ENCODE results near the gene AMPD3.

AMPD3 gene

DNA sequence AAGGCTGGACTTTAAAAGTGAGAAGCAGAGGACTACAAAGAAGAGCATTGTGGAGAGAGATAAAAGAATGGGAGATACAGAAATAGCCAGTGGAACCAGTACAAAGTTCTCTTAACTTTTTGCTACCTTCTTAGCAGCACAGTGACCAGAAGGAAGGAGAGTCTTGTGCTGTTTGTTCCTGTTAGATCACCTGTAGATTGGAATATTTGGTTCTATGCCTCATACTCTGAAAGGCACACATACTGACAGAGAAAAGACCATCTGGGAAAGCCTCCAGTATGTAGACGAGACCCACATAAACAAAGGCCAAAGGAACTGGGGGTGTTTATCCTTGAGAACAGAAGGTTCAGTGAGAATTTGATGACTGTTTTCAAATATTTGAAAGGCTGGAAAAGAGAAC is 67.2 kb downstream of the AMPD3 start:
- H3K9me3 Mint-ChIP-seq, result no peaks in the 10 kb centered on the region
- no peak overlapping the region for H3K4me3 Mint-ChIP-seq
- peaks cover 5% of the 10 kb centered on the region for H3K4me1 Mint-ChIP-seq (ENCODE audit: low read depth)
- intact Hi-C loops (cut with micrococcal nuclease), result no loop called here
- H3K27me3 Mint-ChIP-seq, result no peaks in the 10 kb centered on the region
- H3K36me3 Mint-ChIP-seq (ENCODE audit: low read depth), result peaks cover 63% of the 10 kb centered on the region
- H3K27ac Mint-ChIP-seq, result no peak overlapping the region

DNA sequence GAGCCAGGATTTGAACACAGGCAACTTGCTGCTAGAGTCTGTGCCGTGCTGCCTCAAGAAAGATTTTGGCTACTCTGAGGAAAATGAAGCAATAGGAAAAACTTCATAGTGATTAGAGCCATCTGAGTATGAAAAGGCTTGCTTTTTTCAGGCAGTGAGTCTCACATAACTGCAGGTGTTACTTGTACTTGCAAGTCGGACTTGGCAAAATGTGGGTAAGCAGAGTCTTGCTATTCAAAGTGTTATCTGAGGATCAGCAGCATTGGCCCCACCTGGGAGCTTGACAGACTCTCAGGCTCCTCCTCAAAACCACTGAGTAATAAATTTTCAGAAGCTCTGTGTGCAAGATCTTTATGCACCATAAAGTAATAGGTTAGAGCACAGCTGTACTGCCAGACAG is 67.9 kb downstream of the AMPD3 start:
- H3K27me3 Mint-ChIP-seq, result no peaks in the 10 kb centered on the region
- H3K36me3 Mint-ChIP-seq (ENCODE audit: low read depth), result peaks cover 63% of the 10 kb centered on the region
- no peak overlapping the region for H3K4me3 Mint-ChIP-seq
- H3K9me3 Mint-ChIP-seq, result no peaks in the 10 kb centered on the region
- H3K27ac Mint-ChIP-seq, result no peak overlapping the region
- intact Hi-C loops (cut with micrococcal nuclease), result no loop called here
- H3K4me1 Mint-ChIP-seq (ENCODE audit: low read depth), result peaks cover 9% of the 10 kb centered on the region

DNA sequence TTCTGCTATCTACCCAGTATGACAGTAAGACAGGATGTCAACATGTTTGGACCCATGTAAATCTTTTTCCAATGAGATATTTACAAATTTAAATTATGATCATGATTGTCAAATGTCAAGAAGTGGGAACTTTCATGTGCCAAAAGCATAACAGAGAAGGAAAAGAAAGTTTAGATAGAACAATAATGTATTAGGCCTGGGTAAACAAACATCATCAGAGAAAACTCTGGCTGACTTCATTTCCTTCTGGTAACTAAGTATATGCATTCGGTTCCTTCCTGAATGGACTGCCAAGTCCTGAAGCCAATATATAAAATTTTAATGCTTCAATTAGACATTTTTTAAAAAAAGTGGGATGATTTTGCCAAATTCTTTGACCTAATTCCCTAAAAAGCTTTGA is 69.4 kb downstream of the AMPD3 start:
- no peaks in the 10 kb centered on the region for H3K9me3 Mint-ChIP-seq
- peaks cover 73% of the 10 kb centered on the region for H3K36me3 Mint-ChIP-seq (ENCODE audit: low read depth)
- intact Hi-C loops (cut with micrococcal nuclease), result no loop called here

DNA sequence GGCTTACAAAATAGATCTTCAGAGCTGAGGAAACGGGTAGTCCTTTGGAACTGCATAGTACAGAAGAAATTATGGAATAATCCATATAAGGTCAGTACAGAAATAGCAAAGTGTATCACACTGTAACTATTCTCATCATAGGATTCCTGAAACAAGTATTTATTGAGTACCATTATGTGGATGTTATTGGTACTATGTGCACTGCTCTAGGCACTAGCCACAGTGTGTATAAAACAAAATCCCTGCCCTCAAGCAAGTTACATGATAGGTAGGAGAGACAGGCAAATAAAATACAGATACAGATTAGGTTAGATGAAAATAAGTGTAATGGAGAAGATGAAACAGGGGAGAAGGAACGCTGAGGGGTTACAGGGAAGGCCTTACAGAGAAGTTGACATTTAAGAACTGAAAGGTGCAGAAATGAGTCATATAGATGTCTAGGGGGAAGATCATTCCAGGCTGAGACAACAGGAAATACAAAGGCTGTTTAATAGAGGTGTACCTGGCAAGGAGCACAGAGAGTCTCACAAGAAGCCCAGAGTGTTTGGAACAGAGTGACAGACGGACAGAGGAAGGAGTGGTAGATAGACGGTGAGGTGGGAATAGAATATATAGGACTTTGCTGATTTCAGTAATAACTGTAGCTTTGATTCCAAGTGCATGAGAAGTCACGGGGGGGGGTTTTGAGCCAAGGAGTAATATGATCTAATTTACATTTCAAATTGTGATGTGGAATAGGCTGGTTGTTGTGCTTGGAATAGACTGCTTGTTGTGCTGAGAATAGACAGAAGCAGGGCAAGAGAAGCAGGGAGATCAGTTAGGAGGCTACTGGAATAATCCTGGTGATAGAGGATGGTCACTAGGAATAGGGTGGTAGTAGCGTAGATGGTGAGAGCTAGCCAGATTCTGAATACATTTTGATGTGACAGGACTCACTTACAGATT is 72.2 kb downstream of the AMPD3 start:
- Mint-ChIP-seq H3K27ac (no peak overlapping the region), H3K4me1 (ENCODE audit: low read depth) (peaks cover 9% of the 10 kb centered on the region), H3K9me3 (no peaks in the 10 kb centered on the region), H3K36me3 (ENCODE audit: low read depth) (peaks cover 74% of the 10 kb centered on the region), H3K27me3 (no peaks in the 10 kb centered on the region), H3K4me3 (no peak overlapping the region)
- intact Hi-C loops (cut with micrococcal nuclease), result no loop called here

More for the DNA sequence above, 69.4 kb downstream of the AMPD3 start:
- no peak overlapping the region for H3K27ac Mint-ChIP-seq
- no peak overlapping the region for H3K4me3 Mint-ChIP-seq
- peaks cover 9% of the 10 kb centered on the region for H3K4me1 Mint-ChIP-seq (ENCODE audit: low read depth)
- no peaks in the 10 kb centered on the region for H3K27me3 Mint-ChIP-seq

DNA sequence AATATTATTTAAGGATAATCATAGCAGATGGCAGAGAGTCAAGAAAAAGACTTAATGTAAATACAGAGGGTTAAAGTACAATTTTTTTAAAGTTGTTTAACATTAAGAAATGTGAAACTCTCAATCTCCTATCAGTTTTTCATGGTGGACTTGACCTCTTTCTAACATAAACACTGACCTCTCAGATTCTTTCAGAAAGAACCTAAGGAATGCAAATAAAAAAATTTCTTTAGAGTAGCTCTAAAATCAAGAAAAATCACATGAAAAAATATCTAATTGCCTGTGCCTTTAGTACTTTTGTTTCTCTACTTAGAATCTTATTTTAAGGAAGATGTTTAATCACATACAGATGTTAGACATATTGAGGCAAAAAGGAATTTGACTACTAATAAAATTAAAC is 73.1 kb downstream of the AMPD3 start:
- Mint-ChIP-seq H3K4me3 (no peak overlapping the region), H3K9me3 (no peaks in the 10 kb centered on the region), H3K4me1 (ENCODE audit: low read depth) (peaks cover 9% of the 10 kb centered on the region), H3K27me3 (no peaks in the 10 kb centered on the region), H3K27ac (no peak overlapping the region), H3K36me3 (ENCODE audit: low read depth) (peaks cover 80% of the 10 kb centered on the region)
- intact Hi-C loops (cut with micrococcal nuclease), result no loop called here

DNA sequence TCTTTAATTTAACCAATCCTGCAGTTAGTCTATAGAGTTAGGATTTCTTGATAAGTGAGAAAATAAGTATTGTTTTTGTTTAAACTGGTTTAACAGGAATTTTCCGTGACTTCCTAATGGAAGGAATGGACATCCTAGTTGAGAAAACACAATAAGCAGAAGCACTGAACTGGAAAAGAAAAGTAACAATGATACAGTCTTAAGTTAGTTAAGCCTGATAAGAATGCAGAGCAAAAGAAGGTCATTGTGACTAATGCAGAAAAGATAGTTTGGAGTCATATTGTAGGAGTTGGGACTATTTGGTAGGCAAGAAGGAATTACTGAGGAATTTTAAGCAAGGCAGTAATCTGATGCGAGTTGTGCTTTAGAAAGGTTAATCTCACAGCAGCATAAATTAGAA is 74.2 kb downstream of the AMPD3 start:
- Mint-ChIP-seq H3K27ac (no peak overlapping the region), H3K4me1 (ENCODE audit: low read depth) (peaks cover 9% of the 10 kb centered on the region), H3K36me3 (ENCODE audit: low read depth) (peaks cover 77% of the 10 kb centered on the region), H3K4me3 (no peak overlapping the region), H3K9me3 (no peaks in the 10 kb centered on the region), H3K27me3 (no peaks in the 10 kb centered on the region)
- intact Hi-C loops (cut with micrococcal nuclease), result no loop called here

DNA sequence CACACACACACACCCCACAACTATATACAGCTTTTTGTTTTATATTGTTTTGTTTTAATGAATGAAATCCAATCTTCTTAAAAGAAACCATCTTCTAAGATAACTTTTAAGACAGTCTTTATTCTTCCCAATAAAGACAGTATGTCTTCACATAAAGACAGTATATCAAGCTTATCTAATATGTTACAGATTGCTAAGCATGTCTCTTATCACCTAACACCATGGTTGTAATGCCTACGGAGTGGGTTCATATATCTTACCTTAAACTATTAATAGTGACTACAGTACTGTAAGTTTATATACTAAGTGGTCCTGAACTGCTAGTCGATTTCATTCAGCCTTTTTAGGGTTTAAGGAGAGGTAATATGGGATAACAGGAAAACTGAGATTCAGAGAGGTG is 77.5 kb downstream of the AMPD3 start:
- no peak overlapping the region for H3K27ac Mint-ChIP-seq
- intact Hi-C loops (cut with micrococcal nuclease), result no loop called here
- peaks cover 45% of the 10 kb centered on the region for H3K36me3 Mint-ChIP-seq (ENCODE audit: low read depth)
- H3K4me3 Mint-ChIP-seq, result no peak overlapping the region
- H3K4me1 Mint-ChIP-seq (ENCODE audit: low read depth), result peaks cover 8% of the 10 kb centered on the region
- H3K9me3 Mint-ChIP-seq, result no peaks in the 10 kb centered on the region
- H3K27me3 Mint-ChIP-seq, result no peaks in the 10 kb centered on the region

DNA sequence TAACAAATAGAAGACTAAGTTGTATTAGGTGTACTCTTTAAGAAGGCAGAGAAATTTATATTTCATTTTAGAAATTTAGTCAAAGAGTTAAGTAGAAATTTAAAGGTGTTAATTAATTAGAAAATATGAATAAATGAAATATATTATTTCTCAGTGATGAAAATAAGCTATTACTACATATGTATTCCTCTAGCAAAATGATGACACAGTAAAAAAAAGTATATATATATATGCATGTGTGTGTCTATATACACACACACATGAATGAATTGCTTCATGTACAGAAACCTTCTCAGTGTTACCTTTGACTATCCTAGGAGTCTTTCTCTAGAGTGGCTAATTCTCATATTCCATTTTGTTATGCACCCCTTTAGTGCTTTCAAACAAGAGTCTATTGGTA is 78.3 kb downstream of the AMPD3 start:
- Mint-ChIP-seq H3K36me3 (ENCODE audit: low read depth) (peaks cover 43% of the 10 kb centered on the region), H3K4me1 (ENCODE audit: low read depth) (peaks cover 6% of the 10 kb centered on the region), H3K27me3 (no peaks in the 10 kb centered on the region), H3K9me3 (no peaks in the 10 kb centered on the region), H3K4me3 (no peak overlapping the region), H3K27ac (no peak overlapping the region)
- intact Hi-C loops (cut with micrococcal nuclease), result no loop called here

DNA sequence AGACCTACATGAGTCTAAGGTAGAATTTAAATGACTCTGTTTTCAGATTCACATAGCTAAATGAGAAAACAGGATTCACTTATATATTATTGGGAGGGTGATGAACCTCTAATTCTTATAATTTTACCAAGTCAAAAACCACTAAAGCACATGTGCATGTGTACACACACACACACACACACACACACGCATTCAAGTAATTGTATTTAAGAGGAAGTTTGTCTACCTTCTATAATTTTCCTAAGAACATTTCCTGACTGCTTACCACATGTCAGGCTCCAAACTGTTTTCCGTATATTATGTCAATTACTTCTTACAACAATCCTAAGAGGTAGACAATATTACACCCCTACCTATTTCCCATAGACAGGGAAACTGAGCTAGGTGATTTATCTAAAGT is 79.3 kb downstream of the AMPD3 start:
- peaks cover 35% of the 10 kb centered on the region for H3K36me3 Mint-ChIP-seq (ENCODE audit: low read depth)
- peaks cover 6% of the 10 kb centered on the region for H3K4me1 Mint-ChIP-seq (ENCODE audit: low read depth)
- no peaks in the 10 kb centered on the region for H3K27me3 Mint-ChIP-seq
- no peak overlapping the region for H3K27ac Mint-ChIP-seq
- H3K4me3 Mint-ChIP-seq, result no peak overlapping the region
- intact Hi-C loops (cut with micrococcal nuclease), result no loop called here
- H3K9me3 Mint-ChIP-seq, result no peaks in the 10 kb centered on the region

DNA sequence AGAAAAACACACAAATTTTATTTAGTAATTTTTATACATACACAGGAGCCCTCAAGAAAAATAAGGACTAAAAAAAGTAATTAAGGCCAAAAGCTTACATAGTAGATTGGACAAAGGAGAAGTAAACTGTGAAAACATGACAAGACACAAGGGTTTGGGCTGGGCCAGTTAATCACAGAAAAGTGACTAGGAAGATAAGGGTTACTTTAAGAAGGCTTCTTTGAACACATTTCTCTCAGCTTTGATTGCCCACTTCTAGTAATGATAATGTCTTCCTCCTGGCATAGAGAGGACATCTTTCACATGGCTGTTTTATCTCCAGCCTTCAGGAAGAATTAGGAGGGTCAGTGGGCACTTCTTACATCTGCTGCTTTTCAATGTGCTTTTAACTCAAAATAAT is 82.5 kb downstream of the AMPD3 start:
- H3K4me3 Mint-ChIP-seq, result no peak overlapping the region
- H3K9me3 Mint-ChIP-seq, result no peaks in the 10 kb centered on the region
- intact Hi-C loops (cut with micrococcal nuclease), result no loop called here
- H3K27me3 Mint-ChIP-seq, result no peaks in the 10 kb centered on the region
- H3K4me1 Mint-ChIP-seq (ENCODE audit: low read depth), result peaks cover 14% of the 10 kb centered on the region
- H3K27ac Mint-ChIP-seq, result no peak overlapping the region
- H3K36me3 Mint-ChIP-seq (ENCODE audit: low read depth), result peaks cover 11% of the 10 kb centered on the region

DNA sequence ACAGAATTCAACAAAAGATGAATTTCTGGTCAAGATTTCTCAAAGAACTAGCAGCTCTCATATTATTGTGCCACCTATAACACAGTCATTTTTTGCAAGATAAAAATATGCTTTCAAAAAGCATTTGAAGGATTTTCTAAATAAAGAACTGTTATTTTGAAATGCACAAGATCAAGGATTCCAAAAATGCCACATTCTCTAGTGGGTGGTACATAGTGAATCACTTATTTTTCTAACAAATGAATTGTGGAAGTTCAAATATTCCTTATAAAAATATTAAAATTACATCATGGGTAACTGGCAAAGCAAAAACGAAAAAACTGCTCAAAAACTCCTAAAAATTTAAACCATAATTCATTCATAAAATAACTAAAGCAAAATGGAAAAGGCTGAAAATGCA is 83.9 kb downstream of the AMPD3 start:
- Mint-ChIP-seq H3K4me3 (no peak overlapping the region), H3K27me3 (no peaks in the 10 kb centered on the region), H3K4me1 (ENCODE audit: low read depth) (peaks cover 14% of the 10 kb centered on the region), H3K27ac (no peak overlapping the region), H3K9me3 (peaks cover 1% of the 10 kb centered on the region), H3K36me3 (ENCODE audit: low read depth) (peaks cover 2% of the 10 kb centered on the region)
- intact Hi-C loops (cut with micrococcal nuclease), result no loop called here

DNA sequence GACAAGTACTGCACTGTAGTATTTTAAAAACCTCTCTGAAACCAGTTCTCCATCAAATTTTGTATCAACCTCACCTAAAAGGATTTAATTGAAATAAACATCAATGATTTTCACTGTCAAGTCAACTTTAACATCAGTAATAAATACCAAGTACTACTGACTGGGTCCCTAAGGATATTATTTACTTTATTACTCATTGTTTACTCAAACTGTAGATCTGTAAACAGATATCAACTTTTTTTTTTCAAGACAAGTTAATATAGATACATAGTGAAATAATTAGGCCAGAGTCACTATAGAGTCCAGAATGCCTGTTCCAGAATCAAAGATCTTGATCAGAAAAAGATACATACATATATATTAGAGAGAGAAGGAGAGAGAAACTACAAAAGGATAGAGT is 84.3 kb downstream of the AMPD3 start:
- Mint-ChIP-seq H3K27ac (no peak overlapping the region), H3K9me3 (peaks cover 5% of the 10 kb centered on the region), H3K36me3 (ENCODE audit: low read depth) (no peaks in the 10 kb centered on the region), H3K27me3 (no peaks in the 10 kb centered on the region), H3K4me3 (no peak overlapping the region), H3K4me1 (ENCODE audit: low read depth) (peaks cover 14% of the 10 kb centered on the region)
- intact Hi-C loops (cut with micrococcal nuclease), result no loop called here

DNA sequence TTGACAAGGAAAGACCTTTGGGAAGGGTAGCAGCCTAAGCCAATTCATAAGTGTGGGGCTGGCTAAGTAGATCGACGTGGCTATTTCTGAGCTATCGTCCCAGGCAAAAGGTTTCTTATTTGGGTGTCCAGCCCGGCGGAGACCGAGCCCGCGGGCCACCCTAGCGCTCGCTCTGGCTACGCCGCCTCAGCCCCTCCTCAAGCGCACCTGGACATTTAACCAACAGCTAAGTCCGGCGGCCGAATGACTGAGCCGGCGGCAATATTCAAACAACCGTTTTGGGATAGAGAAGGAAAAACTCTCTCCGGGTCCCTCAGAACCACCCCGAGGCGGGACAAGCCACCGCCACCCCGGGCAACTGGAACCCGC is 85.5 kb downstream of the AMPD3 start:
- H3K36me3 Mint-ChIP-seq (ENCODE audit: low read depth), result no peaks in the 10 kb centered on the region
- H3K4me1 Mint-ChIP-seq (ENCODE audit: low read depth), result peaks cover 21% of the 10 kb centered on the region
- intact Hi-C loops (cut with micrococcal nuclease), result no loop called here

DNA sequence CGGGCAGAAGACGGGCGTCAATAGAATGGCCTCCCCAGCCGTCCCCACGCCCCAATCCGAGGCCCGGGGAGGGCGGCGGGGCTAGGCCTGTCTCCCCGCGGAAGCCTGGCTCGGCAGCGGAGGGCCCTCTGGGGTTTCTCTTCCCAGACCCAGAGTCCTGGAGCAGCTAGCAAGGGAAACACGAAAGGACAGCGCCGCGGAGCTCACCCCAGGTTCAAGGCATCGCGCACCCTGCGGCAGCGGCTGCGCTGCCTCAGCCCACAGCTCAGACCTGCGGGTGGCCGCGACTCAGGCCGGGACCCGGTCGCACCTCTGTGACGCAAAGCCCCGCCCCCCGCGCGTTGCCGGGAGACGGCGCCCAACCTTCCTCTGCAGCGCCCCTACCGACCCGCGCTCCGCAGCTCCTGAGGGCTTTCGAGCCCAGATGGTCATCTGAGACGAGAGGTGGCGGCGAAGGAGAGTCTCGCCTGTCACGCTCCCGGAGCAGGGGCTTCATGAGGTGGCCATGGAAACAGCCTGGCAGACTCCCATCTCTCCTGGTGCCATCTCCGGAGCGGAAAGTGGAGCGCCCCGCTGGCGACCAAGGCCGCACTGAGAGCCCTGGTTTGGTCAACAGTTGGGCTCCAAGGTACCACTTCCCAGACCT is 86.0 kb downstream of the AMPD3 start, which contains the start of gene RNF141:
RNF141 (minus strand) TSS at position 273 of the 646 bp plus-strand sequence. CDS start 7,029 bp downstream, outside the sequence.
- Mint-ChIP-seq H3K4me1 (ENCODE audit: low read depth) (peaks cover 18% of the 10 kb centered on the region), H3K9me3 (peaks cover 8% of the 10 kb centered on the region), H3K27ac (peak within 1 kb of the TSS; percentile 88), H3K4me3 (peak within 1 kb of the TSS; percentile 81), H3K27me3 (no peaks in the 10 kb centered on the region), H3K36me3 (ENCODE audit: low read depth) (no peaks in the 10 kb centered on the region)
- intact Hi-C loops (cut with micrococcal nuclease), result no loop called here

More for the DNA sequence above, 85.5 kb downstream of the AMPD3 start:
- Mint-ChIP-seq H3K27ac (peak overlapping the region; percentile 88), H3K4me3 (peak overlapping the region; percentile 81), H3K27me3 (no peaks in the 10 kb centered on the region), H3K9me3 (peaks cover 8% of the 10 kb centered on the region)

All from dendritic cell treated with granulocyte-macrophage colony-stimulating factor and Interleukin-4, amounts not matched to agents 40 ng/mL and 50 ng/mL, for 4 days (primary cell).